OCI-M2 (cell line): ENCODE measurements around the gene THG1L.

ENCODE experiments used
- DNase-seq: peaks from one replicate; lab custom pipeline; 2025; ENCODE audit not compliant: unreplicated experiment; lab: John Stamatoyannopoulos, UW

The THG1L gene

GRCh38 chr5:157750320-157750719 lies 19.1 kb downstream of the THG1L start:
- DNase-seq, result no peak

- DNase-seq, result no peak
Observed at GRCh38 chr5:157756122-157756521, 24.9 kb downstream of the THG1L start.

GRCh38 chr5:157758706-157759105 lies 27.5 kb downstream of the THG1L start:
- no peak for DNase-seq

- DNase-seq, result peak; percentile 9
Observed at GRCh38 chr5:157761690-157762621, 30.7 kb downstream of the THG1L start.

- no peak for DNase-seq
Observed at GRCh38 chr5:157764531-157764930, 33.3 kb downstream of the THG1L start.

- DNase-seq, result no peak
Observed at GRCh38 chr5:157766442-157766841, 35.2 kb downstream of the THG1L start.

GRCh38 chr5:157766902-157767301 lies 35.7 kb downstream of the THG1L start:
- no peak for DNase-seq

- no peak for DNase-seq
Observed at GRCh38 chr5:157767689-157768088, 36.5 kb downstream of the THG1L start.

GRCh38 chr5:157770665-157771064 lies 39.4 kb downstream of the THG1L start:
- DNase-seq, result no peak

- no peak for DNase-seq
Observed at GRCh38 chr5:157772127-157772526, 40.9 kb downstream of the THG1L start.

GRCh38 chr5:157778121-157778805 lies 47.0 kb downstream of the THG1L start:
- DNase-seq, result no peak

- no peak for DNase-seq
Observed at GRCh38 chr5:157779221-157779620, 48.0 kb downstream of the THG1L start.

GRCh38 chr5:157785801-157786200 lies 54.6 kb downstream of the THG1L start:
- DNase-seq, result no peak
